ENCODE results near the gene SLCO2B1.

The SLCO2B1 gene

DNA sequence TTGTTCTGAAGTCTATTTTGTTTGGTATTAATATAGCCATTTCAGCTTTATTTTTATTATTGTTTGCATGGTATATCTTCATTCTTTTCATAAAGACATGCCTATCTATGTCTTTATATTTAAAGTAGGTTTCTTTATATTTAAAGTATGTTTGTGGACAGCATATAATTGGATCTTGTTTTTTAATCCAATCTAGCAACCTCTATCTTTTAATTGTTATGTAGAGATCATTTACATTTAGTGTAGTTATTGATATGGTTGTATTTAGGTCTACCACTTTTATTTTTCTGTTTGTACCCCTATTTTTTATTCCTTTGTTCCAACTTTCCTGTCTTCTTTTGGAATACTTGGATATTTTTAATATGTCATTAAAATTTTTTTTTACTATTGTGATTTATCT lies 103.4 kb downstream of the SLCO2B1 start:
- no peaks in the 10 kb centered on the region for H3K27me3 ChIP-seq (ENCODE audit: insufficient read depth, poor library complexity, severe bottlenecking)
- TF ChIP-seq GABPA (IDR thresholded peaks at IDR 0.05; ENCODE audit: low read depth) (no peak), POLR2AphosphoS5 (IDR thresholded peaks at IDR 0.05; ENCODE audit: low read depth) (no peak)
- TF ChIP-seq, protein P1, sequence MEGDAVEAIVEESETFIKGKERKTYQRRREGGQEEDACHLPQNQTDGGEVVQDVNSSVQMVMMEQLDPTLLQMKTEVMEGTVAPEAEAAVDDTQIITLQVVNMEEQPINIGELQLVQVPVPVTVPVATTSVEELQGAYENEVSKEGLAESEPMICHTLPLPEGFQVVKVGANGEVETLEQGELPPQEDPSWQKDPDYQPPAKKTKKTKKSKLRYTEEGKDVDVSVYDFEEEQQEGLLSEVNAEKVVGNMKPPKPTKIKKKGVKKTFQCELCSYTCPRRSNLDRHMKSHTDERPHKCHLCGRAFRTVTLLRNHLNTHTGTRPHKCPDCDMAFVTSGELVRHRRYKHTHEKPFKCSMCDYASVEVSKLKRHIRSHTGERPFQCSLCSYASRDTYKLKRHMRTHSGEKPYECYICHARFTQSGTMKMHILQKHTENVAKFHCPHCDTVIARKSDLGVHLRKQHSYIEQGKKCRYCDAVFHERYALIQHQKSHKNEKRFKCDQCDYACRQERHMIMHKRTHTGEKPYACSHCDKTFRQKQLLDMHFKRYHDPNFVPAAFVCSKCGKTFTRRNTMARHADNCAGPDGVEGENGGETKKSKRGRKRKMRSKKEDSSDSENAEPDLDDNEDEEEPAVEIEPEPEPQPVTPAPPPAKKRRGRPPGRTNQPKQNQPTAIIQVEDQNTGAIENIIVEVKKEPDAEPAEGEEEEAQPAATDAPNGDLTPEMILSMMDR (IDR thresholded peaks at IDR 0.05; ENCODE audit: insufficient read depth, low read length), result no peak
- TF ChIP-seq, protein P2, sequence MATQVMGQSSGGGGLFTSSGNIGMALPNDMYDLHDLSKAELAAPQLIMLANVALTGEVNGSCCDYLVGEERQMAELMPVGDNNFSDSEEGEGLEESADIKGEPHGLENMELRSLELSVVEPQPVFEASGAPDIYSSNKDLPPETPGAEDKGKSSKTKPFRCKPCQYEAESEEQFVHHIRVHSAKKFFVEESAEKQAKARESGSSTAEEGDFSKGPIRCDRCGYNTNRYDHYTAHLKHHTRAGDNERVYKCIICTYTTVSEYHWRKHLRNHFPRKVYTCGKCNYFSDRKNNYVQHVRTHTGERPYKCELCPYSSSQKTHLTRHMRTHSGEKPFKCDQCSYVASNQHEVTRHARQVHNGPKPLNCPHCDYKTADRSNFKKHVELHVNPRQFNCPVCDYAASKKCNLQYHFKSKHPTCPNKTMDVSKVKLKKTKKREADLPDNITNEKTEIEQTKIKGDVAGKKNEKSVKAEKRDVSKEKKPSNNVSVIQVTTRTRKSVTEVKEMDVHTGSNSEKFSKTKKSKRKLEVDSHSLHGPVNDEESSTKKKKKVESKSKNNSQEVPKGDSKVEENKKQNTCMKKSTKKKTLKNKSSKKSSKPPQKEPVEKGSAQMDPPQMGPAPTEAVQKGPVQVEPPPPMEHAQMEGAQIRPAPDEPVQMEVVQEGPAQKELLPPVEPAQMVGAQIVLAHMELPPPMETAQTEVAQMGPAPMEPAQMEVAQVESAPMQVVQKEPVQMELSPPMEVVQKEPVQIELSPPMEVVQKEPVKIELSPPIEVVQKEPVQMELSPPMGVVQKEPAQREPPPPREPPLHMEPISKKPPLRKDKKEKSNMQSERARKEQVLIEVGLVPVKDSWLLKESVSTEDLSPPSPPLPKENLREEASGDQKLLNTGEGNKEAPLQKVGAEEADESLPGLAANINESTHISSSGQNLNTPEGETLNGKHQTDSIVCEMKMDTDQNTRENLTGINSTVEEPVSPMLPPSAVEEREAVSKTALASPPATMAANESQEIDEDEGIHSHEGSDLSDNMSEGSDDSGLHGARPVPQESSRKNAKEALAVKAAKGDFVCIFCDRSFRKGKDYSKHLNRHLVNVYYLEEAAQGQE (IDR thresholded peaks at IDR 0.05; ENCODE audit: insufficient replicate concordance, low read depth), result no peak
- no peak for DNase-seq (ENCODE audit: low read depth in 1 of 2, low spot score in 1 of 2)
- H3K4me3 ChIP-seq (replicated peaks; ENCODE audit: insufficient read depth, low read length), result no peak overlapping the region
- H3K27ac ChIP-seq (replicated peaks), result no peak overlapping the region

Measured in HL-60 (cell line).